ENCODE measurements around the gene SF1.

SF1 gene

DNA sequence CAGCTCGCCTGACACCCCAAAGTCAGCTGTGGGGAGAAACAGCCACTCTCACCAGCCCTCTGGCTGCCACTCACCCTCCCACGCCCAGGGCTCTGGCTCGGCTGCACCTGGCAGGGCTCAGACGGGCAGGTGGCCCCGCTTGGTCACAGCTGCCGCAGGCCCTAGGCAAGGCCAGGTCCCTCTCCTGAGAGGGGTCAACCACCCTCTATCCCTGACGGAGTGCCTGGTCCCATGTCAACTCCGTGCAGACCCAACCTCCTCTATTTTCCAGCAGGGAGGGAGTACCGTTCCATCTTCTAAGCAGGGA, 22.8 kb upstream of the SF1 start:
- no peak for DNase-seq (ENCODE audit: low spot score)

- no peak for DNase-seq (ENCODE audit: low spot score)
These were observed 22.2 kb upstream of the SF1 start for GRCh38 chr11:64800303-64801157.

DNA sequence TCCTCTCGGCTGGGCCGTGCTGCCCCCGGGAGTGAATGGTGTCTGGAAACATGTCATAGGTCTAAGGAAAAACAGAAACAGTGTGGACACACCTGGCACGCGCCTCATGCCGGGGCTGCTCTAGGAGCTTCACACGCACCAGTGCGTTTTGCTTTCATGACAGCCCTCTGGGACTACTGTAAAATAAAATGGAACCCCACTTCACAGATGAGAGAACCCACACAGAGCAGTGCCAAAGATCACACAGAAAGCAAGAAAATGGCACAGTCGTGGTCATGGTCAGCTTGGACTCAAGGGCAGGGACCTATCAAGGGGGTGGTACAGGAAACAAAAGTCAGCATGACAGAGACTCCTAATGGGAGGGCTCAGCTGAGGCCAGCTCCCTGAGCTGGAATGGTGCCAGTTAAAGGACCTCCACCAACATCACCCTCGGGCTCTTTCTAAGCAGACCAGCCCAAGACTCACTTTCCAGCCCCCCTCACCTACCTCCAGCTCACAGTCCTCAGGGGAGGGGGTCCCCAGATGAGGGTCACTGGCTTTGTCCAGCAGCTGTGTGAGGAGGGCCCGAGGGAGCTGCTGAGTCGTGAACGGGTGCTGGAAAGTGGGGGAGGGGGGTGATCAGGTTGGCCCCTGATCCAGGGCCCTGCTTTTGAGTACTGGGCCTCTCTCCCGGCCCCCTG, 21.4 kb upstream of the SF1 start:
- no peak for DNase-seq (ENCODE audit: low spot score)

DNA sequence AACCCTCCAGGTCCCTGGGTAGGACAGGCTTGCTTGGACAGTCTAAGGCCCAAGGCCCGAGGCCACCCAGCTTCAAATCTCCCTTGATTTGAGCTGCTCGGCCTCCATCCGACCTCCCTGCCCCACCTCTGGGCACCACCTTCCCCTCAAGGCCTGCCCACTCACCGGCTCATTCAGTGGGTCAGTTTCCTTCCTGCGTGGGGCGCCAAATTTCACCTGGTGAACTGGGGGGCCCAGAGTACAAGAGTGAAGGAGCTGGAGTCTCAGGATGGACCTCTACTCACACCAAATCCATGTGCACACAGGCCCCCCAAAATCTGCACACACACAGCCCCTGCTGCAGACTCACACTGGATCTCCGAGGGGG, 20.9 kb upstream of the SF1 start:
- no peak for DNase-seq (ENCODE audit: low spot score)

DNA sequence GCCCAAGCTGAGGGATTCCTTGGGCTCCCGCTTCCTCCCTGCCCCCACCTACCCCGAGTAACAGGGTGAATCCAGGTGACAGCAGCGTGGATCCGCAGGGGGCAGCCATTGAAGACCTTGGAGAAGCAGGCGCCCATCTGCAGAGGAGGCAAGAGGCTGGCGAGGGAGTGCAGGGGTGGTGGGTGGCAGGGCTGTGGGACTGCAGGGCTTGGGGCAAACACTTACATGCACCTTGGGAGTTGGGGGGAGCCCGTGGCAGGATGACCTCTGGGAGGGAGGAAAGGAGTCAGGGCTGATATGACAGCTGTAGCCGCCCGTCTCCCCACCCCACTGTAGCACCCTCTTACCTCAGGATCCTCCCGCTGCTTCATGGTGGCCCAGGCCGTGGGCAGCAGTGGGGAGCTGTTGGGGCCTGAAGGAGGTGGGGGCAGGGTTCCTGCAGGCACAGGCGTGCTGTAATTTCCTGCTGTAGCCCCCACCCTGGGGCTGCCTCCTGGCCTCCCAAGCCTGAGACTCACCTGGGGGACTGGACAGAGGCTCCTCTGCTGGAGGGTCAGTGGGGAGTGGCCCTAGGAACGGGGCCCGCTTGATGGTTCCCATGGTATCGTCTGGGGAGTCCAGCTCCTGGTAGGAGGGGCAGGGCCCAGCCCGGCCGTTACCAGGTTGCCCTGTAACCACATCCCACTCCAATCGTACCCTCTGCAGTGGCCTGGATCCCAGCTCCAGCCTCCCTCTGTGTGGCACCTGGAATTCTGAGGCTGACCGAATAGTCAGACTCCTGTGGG, 18.6 kb upstream of the SF1 start:
- DNase-seq (ENCODE audit: low spot score) = no peak

- no peak for DNase-seq (ENCODE audit: low spot score)
These were observed 17.9 kb upstream of the SF1 start for GRCh38 chr11:64796047-64796756.

- DNase-seq (ENCODE audit: low spot score) = no peak
These were observed 16.2 kb upstream of the SF1 start for GRCh38 chr11:64794526-64794925.

- DNase-seq (ENCODE audit: low spot score) = no peak
These were observed 15.2 kb upstream of the SF1 start for GRCh38 chr11:64793271-64794160.

DNA sequence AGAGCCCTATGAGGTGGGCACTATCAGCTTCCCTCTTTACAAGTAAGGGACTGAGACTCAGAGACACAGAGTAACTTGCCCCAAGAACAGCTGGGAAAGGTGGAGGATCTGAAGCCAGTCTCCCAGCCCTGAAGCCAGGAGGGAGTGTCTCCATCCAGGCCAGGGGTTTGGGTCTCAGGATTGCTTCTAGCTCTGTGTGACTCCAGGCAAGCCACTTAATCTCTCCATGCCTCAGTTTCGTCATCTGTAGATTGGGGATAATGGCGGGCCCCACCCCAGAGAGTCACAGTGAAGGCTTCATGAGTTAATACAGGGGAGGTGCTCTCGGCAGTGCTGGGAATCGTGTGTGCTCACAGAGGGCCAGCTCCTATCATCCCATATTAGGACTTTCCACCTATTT, 14.1 kb upstream of the SF1 start:
- no peak for DNase-seq (ENCODE audit: low spot score)

DNA sequence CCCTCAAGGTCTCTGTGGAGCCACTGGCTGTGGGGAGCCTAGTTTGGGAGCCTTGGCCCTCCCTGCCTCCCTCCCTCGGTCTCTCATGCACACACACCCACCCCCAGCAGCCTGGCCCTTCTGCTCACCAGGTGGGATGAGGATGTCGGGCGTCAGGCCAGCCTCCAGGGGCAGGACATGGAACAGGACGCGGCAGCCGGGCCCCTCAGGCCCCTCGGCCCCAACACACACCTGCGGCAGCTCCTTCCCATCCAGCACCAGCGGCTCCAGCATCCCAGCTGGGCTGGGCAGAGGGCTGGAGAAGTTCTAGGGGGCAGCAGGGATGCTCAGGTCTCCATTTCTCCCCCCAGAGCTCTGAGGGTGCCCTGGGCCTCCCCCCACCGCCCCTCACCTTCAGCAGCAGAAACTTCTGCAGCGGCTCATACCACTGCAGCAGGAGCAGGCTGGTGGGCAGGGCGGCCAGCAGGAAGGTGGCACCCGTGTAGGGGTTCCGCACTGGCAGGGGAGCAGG, 13.5 kb upstream of the SF1 start:
- no peak for DNase-seq (ENCODE audit: low spot score)

- no peak for DNase-seq (ENCODE audit: low spot score)
These were observed 12.1 kb upstream of the SF1 start for GRCh38 chr11:64790205-64791095.

DNA sequence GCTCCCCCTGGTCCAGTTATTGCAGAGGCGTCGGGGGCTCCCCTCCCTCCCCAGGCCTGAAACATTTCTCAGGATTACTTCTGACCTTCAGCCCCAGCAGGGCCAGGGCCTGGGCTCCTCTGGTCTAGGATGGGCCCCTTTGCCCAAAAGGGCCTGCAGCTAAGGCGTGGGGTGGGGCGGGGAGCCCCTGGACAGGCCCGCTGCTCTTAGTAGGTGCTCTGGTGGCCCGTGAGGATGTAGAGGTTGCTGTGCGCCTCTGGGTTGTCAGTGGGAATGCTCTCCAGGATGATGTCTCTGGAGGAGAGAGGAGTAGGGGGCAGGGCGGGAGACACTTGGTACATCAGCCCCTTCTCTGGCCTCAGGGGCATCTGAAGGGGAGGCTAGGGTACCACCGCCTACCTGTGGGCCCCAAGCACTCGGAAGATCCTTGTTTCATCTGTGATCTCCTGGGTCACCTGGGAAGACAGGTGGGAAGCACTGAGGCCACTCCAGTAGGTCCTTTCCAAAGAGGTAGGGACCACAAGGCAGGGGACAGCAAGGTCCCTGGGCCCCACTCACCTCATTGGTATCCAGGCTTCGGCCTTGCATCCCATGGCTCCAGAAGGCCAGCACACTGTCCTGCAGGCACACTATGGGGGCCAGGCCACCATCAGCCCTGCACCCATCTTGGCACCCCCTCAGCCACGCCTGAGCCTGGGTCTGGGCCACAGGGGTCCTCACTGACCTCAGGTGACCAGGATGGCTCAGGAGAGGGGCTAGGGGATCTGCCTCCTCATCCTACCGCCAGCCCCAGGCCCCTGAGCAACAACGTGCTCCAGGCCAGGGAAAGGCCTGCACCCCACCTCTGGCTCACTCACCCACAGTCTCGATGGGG, 11.2 kb upstream of the SF1 start:
- no peak for DNase-seq (ENCODE audit: low spot score)

GRCh38 chr11:64788321-64789215, 10.2 kb upstream of the SF1 start:
- DNase-seq (ENCODE audit: low spot score) = no peak

DNA sequence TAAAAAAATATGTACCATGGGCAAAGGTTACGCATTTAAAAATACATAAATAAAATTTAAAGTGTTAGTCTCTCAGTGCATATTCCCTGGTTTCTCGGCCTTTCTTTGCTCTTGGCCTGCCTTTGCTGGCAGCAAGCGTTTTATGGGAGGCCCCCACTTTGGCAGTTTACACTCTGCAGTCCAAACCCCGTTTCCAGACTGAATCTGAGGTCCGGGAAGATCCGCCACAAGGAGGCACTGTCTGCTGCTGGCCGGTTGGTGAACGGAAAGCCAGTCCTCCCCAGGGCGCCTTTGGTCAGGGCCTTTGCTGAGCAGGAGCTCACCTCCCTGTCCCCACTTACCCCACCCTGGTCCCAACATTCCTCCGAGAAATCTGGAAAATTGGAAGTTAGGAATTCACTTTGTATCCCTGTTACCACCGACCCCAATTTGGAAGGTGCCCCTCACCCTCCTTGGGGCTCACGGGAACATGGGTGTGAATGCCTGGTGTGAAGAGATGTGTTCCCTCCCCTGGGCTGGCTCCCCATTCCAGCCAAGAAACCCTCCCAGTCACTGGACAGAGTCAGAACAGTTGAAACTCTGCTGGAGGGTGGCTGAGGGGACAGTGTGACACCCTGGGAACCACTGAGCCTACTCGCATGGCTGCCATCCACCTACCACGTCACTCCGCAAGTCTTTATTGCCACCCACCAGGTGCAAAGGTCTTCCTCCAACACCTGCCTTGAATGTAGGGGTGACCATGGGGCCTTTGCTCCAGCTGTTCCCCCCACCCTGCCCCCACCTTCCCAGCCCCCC, 9.4 kb upstream of the SF1 start:
- DNase-seq (ENCODE audit: low spot score) = peak; percentile 49

GRCh38 chr11:64786308-64786707, 8.0 kb upstream of the SF1 start:
- no peak for DNase-seq (ENCODE audit: low spot score)

DNA sequence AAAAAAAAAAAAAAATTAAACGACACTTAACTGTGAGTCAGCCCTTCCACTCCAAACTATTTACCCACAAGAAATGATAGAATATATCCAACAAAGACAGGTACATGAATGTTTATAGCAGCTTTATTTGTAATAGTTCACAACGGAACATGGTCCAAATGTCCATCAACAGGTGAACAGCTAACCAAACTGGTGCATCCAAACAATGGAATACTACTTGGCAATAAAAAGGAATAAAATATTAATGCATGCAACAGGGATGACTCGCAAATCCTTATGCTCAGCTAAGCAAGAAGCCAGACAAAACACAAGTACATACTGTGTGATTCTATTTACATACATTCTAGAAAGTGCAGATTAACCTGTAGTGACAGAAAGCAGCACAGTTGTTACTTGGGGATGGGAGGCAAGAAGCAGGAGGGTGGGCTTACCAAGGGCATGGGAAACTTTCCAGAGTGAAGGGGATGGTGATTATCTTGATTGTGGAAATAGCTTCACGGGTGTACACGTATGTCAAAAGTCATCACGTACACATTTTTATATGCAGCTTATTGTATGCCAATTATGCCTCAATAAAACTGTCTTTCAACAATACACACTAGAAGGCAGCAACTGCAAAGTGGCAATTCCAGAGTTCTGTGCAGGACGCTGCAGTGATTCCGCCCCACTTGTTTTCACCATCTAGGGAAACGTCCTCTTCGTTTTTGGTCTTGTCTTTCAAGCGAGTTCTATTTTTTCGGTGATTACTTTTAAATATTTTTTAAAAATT, 6.7 kb upstream of the SF1 start:
- DNase-seq (ENCODE audit: low spot score) = no peak

DNA sequence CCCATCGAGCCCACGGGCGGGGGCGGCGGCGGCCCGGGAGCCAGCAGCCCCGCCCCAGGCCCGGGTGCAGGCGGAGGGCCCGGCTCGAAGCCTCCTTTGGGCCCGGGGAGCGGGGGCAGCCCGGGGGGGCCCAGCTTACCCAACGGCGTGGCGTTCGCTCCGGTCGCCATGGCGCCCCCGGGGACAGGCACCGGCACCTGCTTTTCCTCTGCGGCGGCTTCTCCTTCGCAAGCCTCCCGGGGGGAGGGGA, 194 bp downstream of the SF1 start:
- DNase-seq (ENCODE audit: low spot score) = no peak
